Adrenal gland (tissue), 5 donors: ENCODE data around the gene PNMA3.

Experiments
- POLR2A ChIP-seq, 2 donors: fragments of 450-650 bp; IDR thresholded peaks; one replicate each; pipeline ENCODE4 v1.6.1; 2017; ENCODE audit warnings: antibody characterized with exemption in 2 of 2, mild to moderate bottlenecking in 2 of 2, moderate library complexity in 1 of 2
- TF ChIP-seq, protein P1 (sequence below), 6 experiments: fragments of 450-650 bp in 4 of 6; fragments of 200-600 bp in 2 of 6; sonication (generic) in 1 of 6; IDR thresholded peaks; 1 replicate in 5 of 6; 2 replicates in 1 of 6; pipeline versions ENCODE4 v1.5.1 to v1.8.0; 2016 to 2021; ENCODE audit warnings: antibody characterized with exemption in 6 of 6, mild to moderate bottlenecking in 2 of 6, moderate library complexity in 1 of 6
- donor health status: DM: no; HTN: no; CAD: no.

DNA sequence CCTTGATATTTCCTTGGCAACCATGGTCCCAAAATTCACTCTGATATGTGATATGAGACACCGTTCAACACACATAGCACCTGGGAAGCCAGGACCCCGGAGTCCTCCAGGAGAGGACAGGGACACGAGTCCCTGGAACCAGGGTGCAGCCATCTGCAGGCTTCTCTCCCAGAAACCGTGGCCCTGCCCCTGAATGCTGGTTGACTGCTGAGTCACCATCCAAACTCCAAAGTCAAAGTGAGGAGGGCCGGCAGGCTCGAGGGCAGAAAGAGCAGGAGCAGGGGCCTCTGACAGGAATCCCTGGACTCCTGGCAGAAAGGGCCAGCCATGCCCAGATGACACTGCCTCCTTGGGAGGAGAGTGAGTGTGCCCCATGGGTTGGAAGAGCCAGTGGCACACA is 9.1 kb downstream of the PNMA3 start:
- no peak for TF ChIP-seq POLR2A (IDR thresholded peaks at IDR 0.05)
- TF ChIP-seq, protein P1, sequence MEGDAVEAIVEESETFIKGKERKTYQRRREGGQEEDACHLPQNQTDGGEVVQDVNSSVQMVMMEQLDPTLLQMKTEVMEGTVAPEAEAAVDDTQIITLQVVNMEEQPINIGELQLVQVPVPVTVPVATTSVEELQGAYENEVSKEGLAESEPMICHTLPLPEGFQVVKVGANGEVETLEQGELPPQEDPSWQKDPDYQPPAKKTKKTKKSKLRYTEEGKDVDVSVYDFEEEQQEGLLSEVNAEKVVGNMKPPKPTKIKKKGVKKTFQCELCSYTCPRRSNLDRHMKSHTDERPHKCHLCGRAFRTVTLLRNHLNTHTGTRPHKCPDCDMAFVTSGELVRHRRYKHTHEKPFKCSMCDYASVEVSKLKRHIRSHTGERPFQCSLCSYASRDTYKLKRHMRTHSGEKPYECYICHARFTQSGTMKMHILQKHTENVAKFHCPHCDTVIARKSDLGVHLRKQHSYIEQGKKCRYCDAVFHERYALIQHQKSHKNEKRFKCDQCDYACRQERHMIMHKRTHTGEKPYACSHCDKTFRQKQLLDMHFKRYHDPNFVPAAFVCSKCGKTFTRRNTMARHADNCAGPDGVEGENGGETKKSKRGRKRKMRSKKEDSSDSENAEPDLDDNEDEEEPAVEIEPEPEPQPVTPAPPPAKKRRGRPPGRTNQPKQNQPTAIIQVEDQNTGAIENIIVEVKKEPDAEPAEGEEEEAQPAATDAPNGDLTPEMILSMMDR (IDR thresholded peaks at IDR 0.05): no peak
